ENCODE measurements around the gene TXNRD3. TPM values are rescaled to one million over a fixed set of nuclear protein-coding genes. Genes with fewer than 3 reads are reported as not detected.

Gene TXNRD3
- total and polyA plus RNA-seq, 2 of the 4 experiments (the other 2 are of a cell fraction): 3.9 to 8.4 TPM

DNA sequence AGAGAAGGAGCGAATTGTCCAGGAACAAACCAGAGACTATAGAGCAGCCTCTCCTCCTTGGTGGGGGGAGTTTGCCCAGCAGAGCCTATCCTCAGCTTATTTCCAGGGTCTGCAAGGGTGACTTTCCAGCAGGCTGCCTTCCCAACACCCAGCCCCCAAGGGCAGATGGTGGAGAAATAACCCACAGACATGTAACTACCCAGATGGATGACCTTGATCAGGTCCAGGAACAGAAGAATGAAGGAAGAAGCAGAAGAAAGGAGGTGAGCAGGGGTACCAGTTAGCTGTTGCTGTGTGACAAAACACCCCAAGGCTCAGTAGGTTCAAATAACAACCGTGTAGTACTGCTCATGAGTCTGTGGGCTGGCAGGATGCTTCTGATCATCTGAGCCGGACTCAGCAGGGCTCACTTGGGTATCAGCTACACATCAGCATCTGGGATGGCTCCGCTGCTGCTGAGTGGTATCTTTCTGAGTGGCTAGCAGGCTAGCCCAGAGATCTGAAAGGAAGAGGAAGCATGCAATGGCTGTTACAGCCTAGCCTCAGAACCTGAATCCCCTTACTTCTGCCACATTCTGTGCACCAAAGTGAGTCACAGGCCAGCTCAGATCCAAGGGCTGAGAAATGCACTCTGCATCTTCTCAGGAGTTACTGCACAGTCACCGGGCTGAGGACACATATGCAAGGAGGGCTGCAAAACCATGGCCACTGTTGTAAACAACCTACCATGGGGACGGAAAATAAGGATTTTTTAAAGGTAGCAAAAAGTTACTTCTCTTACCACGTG, 22.2 kb upstream of the TXNRD3 start:
- POLR2A ChIA-PET (ENCODE audit: unreplicated experiment): no interaction called here
- H3K23ac ChIP-seq (ENCODE audit: low read depth, low read length): no peak overlapping the region
- H2AK5ac ChIP-seq (ENCODE audit: low read depth, low read length): no peak overlapping the region
- H3K27ac ChIP-seq (ENCODE audit: insufficient read depth, low read length): no peak overlapping the region
- H3K56ac ChIP-seq (ENCODE audit: extremely low read depth, insufficient read depth, low read length): no peak overlapping the region
- TF ChIP-seq MXI1 (IDR thresholded peaks at IDR 0.05; ENCODE audit: borderline replicate concordance, low read depth, low read length) (no peak), RCOR1 (IDR thresholded peaks at IDR 0.05; ENCODE audit: insufficient replicate concordance, low read length) (no peak), FOS (IDR thresholded peaks at IDR 0.05; ENCODE audit: low read depth, low read length) (no peak), SMC3 (IDR thresholded peaks at IDR 0.05; ENCODE audit: low read depth, low read length) (no peak), CHD1 (IDR thresholded peaks at IDR 0.05; ENCODE audit: low read depth, low read length) (no peak)
- TF ChIP-seq, protein P1, sequence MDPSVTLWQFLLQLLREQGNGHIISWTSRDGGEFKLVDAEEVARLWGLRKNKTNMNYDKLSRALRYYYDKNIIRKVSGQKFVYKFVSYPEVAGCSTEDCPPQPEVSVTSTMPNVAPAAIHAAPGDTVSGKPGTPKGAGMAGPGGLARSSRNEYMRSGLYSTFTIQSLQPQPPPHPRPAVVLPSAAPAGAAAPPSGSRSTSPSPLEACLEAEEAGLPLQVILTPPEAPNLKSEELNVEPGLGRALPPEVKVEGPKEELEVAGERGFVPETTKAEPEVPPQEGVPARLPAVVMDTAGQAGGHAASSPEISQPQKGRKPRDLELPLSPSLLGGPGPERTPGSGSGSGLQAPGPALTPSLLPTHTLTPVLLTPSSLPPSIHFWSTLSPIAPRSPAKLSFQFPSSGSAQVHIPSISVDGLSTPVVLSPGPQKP (IDR thresholded peaks at IDR 0.05; ENCODE audit: borderline replicate concordance, low read depth, low read length): no peak
- no peak overlapping the region for H2BK20ac ChIP-seq (ENCODE audit: low read depth, low read length)
- no peak overlapping the region for H4K8ac ChIP-seq (ENCODE audit: low read depth in 2 of 2, low read length in 2 of 2)
- H2BK5ac ChIP-seq (ENCODE audit: low read depth, low read length, poor library complexity, severe bottlenecking): no peak overlapping the region
- BruUV-seq (replicated peaks): no TSS peak
- peaks cover 22% of the 10 kb centered on the region for H3K27me3 ChIP-seq (ENCODE audit: control insufficient read depth, insufficient read depth, low read length)
- no peak overlapping the region for H3K14ac ChIP-seq (replicated peaks; ENCODE audit: low read depth, low read length)
- no peak overlapping the region for H3K4ac ChIP-seq (ENCODE audit: low read depth, low read length)
- no peak overlapping the region for H4K91ac ChIP-seq (ENCODE audit: insufficient read depth, low read depth, low read length)
- DNase-seq: peak; percentile 59
- CTCF ChIA-PET: no interaction called here
- in situ Hi-C loops (cut with MboI; ENCODE audit: low sequenced_read_pairs) (loop anchor here (5.0 to 10.0 kb wide), 2 partner anchors 780 to 868 kb away; no protein-coding TSS in a partner anchor), intact Hi-C loops (cut with micrococcal nuclease) (no loop called here), dilution Hi-C loops (cut with HindIII; ENCODE audit: low sequenced_read_pairs, unreplicated experiment) (no loop called here)
- H3K4me3 ChIP-seq (ENCODE audit: insufficient read depth, low read depth, low read length): no peak overlapping the region
- H2AFZ ChIP-seq (replicated peaks; ENCODE audit: low read length, poor library complexity): no peak overlapping the region
- H2BK15ac ChIP-seq (ENCODE audit: low read depth, low read length): no peak overlapping the region
- no peaks in the 10 kb centered on the region for H4K20me1 ChIP-seq (ENCODE audit: insufficient read depth, low read length)
- H3K36me3 ChIP-seq (ENCODE audit: control insufficient read depth, insufficient read depth, low read length): no peaks in the 10 kb centered on the region
- no peaks in the 10 kb centered on the region for H3K9me1 ChIP-seq (ENCODE audit: insufficient read depth, low read length)
- H3K9ac ChIP-seq (ENCODE audit: low read depth, low read length): no peak overlapping the region
- H3K4me1 ChIP-seq (ENCODE audit: control insufficient read depth, insufficient read depth, low read length): no peaks in the 10 kb centered on the region
- H4K5ac ChIP-seq (ENCODE audit: low read depth, low read length): no peak overlapping the region
- no peak overlapping the region for H2AK9ac ChIP-seq (replicated peaks; ENCODE audit: low read depth, low read length, poor library complexity)
- WGBS, 2 experiments (ENCODE audit: extremely low coverage in 2 of 2, insufficient read length in 1 of 2): no CpG with 5 or more reads among the region's 7 CpGs
- no peak overlapping the region for H2BK120ac ChIP-seq (ENCODE audit: low read depth, low read length)
- H3K18ac ChIP-seq (ENCODE audit: low read depth, low read length): no peak overlapping the region
- peak; percentile 30 for ATAC-seq (ENCODE audit: low read depth)
- no peaks in the 10 kb centered on the region for H3K79me1 ChIP-seq (ENCODE audit: low read depth in 1 of 2, low read length in 2 of 2)
- H3K9me3 ChIP-seq (ENCODE audit: control insufficient read depth, insufficient read depth, low read length): peaks cover 7% of the 10 kb centered on the region
- H3K4me2 ChIP-seq (ENCODE audit: low read depth, low read length): no peak overlapping the region
